Neural cell (in vitro differentiated cells): Measurements from ENCODE around the gene FUT7. TPM values are rescaled to one million over a fixed set of nuclear protein-coding genes. Genes with fewer than 3 reads are reported as not detected.

Experiments used
- H2AFZ ChIP-seq: fragments of 200-600, 300-800 bp; sonication (generic), shearing (Covaris generic); 2 replicates; pipeline ENCODE4 v1.6.0; 2014; ENCODE audit warnings: low read depth, mild to moderate bottlenecking, antibody characterized with exemption, low read length, moderate library complexity
- H3F3A ChIP-seq: fragments of 200-600 bp; shearing (Covaris generic); 2 replicates; pipeline ENCODE4 v1.6.1; 2016; ENCODE audit warnings: mild to moderate bottlenecking, moderate library complexity, mixed read lengths, antibody characterized with exemption, low read length; ENCODE audit not compliant: insufficient read depth, poor library complexity, severe bottlenecking
- H3K27ac ChIP-seq: fragments of 200-600, 300-800 bp; sonication (generic), shearing (Covaris generic); 2 replicates; pipeline ENCODE4 v1.5.1; 2014; ENCODE audit warnings: mild to moderate bottlenecking, low read length, moderate library complexity
- H3K27me3 ChIP-seq: fragments of 300-800, 200-600 bp; sonication (generic), shearing (Covaris generic); 2 replicates; pipeline ENCODE4 v1.6.0; 2014; ENCODE audit warnings: mild to moderate bottlenecking, low read depth, low read length, moderate library complexity; ENCODE audit not compliant: insufficient read depth
- H3K36me3 ChIP-seq: fragments of 300-800, 200-600 bp; sonication (generic), shearing (Covaris generic); 2 replicates; pipeline ENCODE4 v1.5.1; 2014; ENCODE audit warnings: mild to moderate bottlenecking, antibody characterized with exemption, low read length, moderate library complexity; ENCODE audit not compliant: insufficient read depth
- H3K4me2 ChIP-seq: fragments of 300-800, 200-600 bp; sonication (generic), shearing (Covaris generic); 2 replicates; pipeline ENCODE4 v1.6.0; 2014; ENCODE audit warnings: mild to moderate bottlenecking, low read length
- H3K4me3 ChIP-seq: fragments of 300-800, 200-600 bp; sonication (generic), shearing (Covaris generic); 2 replicates; pipeline ENCODE4 v1.5.1; 2014; ENCODE audit warnings: mild to moderate bottlenecking, low read length, moderate library complexity
- H3K79me2 ChIP-seq: fragments of 200-600 bp; shearing (Covaris generic); replicated peaks from 2 replicates; pipeline ENCODE4 v1.6.0; 2014; ENCODE audit warnings: mild to moderate bottlenecking, low read length, moderate library complexity; ENCODE audit not compliant: insufficient read depth
- H3K9ac ChIP-seq: fragments of 300-800, 200-600 bp; sonication (generic), shearing (Covaris generic); 2 replicates; pipeline ENCODE4 v1.6.1; 2016; ENCODE audit warnings: mild to moderate bottlenecking, low read length, mixed read lengths
- H3K9me2 ChIP-seq: fragments of 200-600 bp; shearing (Covaris generic); 2 replicates; pipeline ENCODE4 v1.6.1; 2016; ENCODE audit warnings: mild to moderate bottlenecking, low read length, mixed read lengths; ENCODE audit not compliant: insufficient read depth
- H3K9me3 ChIP-seq: fragments of 200-600, 300-800 bp; sonication (generic), shearing (Covaris generic); 2 replicates; pipeline ENCODE4 v1.6.1; 2016; ENCODE audit warnings: mild to moderate bottlenecking, mixed run types, low read length, moderate library complexity, mixed read lengths
- H4K20me1 ChIP-seq: fragments of 200-600 bp; shearing (Covaris generic); 2 replicates; pipeline ENCODE4 v1.6.1; 2016; ENCODE audit warnings: mild to moderate bottlenecking, mixed run types; ENCODE audit not compliant: insufficient read depth
- EP300 ChIP-seq: fragments of 450-650 bp; conservative IDR thresholded peaks from 2 replicates; pipeline ENCODE4 v1.6.1; 2014; ENCODE audit warnings: antibody characterized with exemption, mild to moderate bottlenecking, moderate library complexity; ENCODE audit not compliant: poor library complexity, severe bottlenecking
- MXI1 ChIP-seq: fragments of 450-650 bp; conservative IDR thresholded peaks from 2 replicates; pipeline ENCODE4 v1.6.1; 2014; ENCODE audit warnings: antibody characterized with exemption, mild to moderate bottlenecking; ENCODE audit not compliant: poor library complexity, severe bottlenecking
- POLR2AphosphoS5 ChIP-seq: IDR thresholded peaks from 2 replicates; pipeline ENCODE4 v1.6.1; 2012
- SMC3 ChIP-seq: fragments of 450-650 bp; conservative IDR thresholded peaks from 2 replicates; pipeline ENCODE4 v1.6.1; 2014; ENCODE audit warnings: antibody characterized with exemption, mild to moderate bottlenecking, moderate library complexity; ENCODE audit not compliant: poor library complexity
- TAF1 ChIP-seq: IDR thresholded peaks from 2 replicates; pipeline ENCODE4 v1.6.1; 2012; ENCODE audit warnings: low read depth
- polyA plus RNA-seq: library from polyadenylated mRNA; depleted of rRNA; stranded (reverse); fragments of >200 nt; gene quantifications from 2 replicates; pipeline ENCODE4 v1.2.3, GENCODE V29; 2014
- TF ChIP-seq, protein P1 (sequence below): fragments of 450-650 bp; IDR thresholded peaks from 2 replicates; pipeline ENCODE4 v1.5.1; 2014; ENCODE audit warnings: antibody characterized with exemption, mild to moderate bottlenecking, moderate library complexity; ENCODE audit not compliant: poor library complexity, severe bottlenecking
- TF ChIP-seq, protein P2 (sequence below): IDR thresholded peaks from 2 replicates; pipeline ENCODE4 v1.6.1; 2012; ENCODE audit warnings: borderline replicate concordance

FUT7 gene
- polyA plus RNA-seq, 1 donor from 2014 or later: 0.69 TPM

DNA sequence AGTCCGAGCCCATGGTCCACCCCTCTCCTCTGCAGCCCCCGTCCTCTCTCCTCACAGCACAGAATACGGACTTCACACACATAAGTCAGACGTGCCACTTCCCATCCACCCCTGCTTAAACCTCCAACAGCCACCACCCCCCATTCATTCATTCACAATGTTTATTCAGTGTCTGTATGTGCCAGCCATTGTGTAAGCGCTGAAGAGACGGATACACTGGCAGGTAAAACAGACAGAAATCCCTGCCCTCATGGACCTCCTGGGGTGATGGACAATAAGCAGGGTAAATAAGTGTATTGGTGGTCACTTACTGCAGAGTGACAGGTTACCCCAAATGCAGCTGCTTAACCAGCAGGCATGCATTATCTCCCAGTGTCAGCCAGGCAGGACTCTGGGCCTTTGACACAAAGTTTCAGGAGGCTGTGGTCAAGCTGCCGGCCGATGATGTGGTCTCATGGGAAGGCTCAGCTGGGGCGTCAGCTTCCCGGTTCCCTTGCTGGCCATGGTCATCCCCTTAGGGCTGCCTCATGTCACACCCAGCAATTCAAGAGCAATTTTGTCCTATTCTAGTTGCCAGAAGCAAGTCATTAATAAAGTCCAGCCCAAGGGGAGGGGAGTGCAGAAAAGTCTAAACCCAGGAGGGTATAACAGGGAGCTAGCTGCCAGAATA is 41.5 kb downstream of the FUT7 start:
- Histone ChIP-seq H4K20me1 (no peaks in the 10 kb centered on the region), H3K36me3 (no peaks in the 10 kb centered on the region), H3K27ac (no peak overlapping the region), H3K4me2 (no peak overlapping the region), H2AFZ (no peak overlapping the region), H3K27me3 (peaks cover 13% of the 10 kb centered on the region), H3K9me3 (no peaks in the 10 kb centered on the region), H3K4me3 (no peak overlapping the region), H3K9ac (no peak overlapping the region), H3K79me2 (no peaks in the 10 kb centered on the region), H3F3A (no peaks in the 10 kb centered on the region), H3K9me2 (no peaks in the 10 kb centered on the region)
- TF ChIP-seq EP300: no peak
- TF ChIP-seq MXI1: no peak
- no peak for TF ChIP-seq POLR2AphosphoS5
- TF ChIP-seq SMC3: no peak
- TF ChIP-seq, protein P1, sequence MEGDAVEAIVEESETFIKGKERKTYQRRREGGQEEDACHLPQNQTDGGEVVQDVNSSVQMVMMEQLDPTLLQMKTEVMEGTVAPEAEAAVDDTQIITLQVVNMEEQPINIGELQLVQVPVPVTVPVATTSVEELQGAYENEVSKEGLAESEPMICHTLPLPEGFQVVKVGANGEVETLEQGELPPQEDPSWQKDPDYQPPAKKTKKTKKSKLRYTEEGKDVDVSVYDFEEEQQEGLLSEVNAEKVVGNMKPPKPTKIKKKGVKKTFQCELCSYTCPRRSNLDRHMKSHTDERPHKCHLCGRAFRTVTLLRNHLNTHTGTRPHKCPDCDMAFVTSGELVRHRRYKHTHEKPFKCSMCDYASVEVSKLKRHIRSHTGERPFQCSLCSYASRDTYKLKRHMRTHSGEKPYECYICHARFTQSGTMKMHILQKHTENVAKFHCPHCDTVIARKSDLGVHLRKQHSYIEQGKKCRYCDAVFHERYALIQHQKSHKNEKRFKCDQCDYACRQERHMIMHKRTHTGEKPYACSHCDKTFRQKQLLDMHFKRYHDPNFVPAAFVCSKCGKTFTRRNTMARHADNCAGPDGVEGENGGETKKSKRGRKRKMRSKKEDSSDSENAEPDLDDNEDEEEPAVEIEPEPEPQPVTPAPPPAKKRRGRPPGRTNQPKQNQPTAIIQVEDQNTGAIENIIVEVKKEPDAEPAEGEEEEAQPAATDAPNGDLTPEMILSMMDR: no peak
- no peak for TF ChIP-seq TAF1
- TF ChIP-seq, protein P2, sequence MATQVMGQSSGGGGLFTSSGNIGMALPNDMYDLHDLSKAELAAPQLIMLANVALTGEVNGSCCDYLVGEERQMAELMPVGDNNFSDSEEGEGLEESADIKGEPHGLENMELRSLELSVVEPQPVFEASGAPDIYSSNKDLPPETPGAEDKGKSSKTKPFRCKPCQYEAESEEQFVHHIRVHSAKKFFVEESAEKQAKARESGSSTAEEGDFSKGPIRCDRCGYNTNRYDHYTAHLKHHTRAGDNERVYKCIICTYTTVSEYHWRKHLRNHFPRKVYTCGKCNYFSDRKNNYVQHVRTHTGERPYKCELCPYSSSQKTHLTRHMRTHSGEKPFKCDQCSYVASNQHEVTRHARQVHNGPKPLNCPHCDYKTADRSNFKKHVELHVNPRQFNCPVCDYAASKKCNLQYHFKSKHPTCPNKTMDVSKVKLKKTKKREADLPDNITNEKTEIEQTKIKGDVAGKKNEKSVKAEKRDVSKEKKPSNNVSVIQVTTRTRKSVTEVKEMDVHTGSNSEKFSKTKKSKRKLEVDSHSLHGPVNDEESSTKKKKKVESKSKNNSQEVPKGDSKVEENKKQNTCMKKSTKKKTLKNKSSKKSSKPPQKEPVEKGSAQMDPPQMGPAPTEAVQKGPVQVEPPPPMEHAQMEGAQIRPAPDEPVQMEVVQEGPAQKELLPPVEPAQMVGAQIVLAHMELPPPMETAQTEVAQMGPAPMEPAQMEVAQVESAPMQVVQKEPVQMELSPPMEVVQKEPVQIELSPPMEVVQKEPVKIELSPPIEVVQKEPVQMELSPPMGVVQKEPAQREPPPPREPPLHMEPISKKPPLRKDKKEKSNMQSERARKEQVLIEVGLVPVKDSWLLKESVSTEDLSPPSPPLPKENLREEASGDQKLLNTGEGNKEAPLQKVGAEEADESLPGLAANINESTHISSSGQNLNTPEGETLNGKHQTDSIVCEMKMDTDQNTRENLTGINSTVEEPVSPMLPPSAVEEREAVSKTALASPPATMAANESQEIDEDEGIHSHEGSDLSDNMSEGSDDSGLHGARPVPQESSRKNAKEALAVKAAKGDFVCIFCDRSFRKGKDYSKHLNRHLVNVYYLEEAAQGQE: no peak

DNA sequence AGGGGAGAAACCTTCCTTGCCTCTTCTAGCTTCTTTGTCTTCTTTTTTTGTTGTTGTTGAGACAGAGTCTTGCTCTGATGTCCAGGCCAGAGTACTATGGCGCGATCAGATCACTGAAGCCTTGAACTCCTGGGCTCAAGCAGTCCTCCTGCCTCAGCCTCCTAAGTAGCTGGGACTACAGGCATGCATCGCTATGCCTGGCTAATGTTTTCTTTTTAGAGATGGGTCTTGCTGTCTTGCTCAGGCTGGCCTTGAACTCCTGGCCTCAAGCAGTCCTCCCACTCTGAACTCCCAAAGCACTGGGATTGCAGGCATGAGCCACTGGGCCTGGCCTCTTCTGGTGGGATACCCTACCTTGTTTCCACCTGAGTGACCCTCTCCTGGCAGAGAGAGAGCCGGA is 43.0 kb downstream of the FUT7 start:
- Histone ChIP-seq H3K9me3 (no peaks in the 10 kb centered on the region), H3K9me2 (no peaks in the 10 kb centered on the region), H3K4me2 (no peak overlapping the region), H3K36me3 (no peaks in the 10 kb centered on the region), H3K4me3 (no peak overlapping the region), H3K79me2 (no peaks in the 10 kb centered on the region), H4K20me1 (no peaks in the 10 kb centered on the region), H2AFZ (no peak overlapping the region), H3K9ac (no peak overlapping the region), H3K27ac (no peak overlapping the region), H3F3A (no peaks in the 10 kb centered on the region), H3K27me3 (peaks cover 28% of the 10 kb centered on the region)
- TF ChIP-seq, protein P1: no peak
